ENCODE measurements around the gene ITPK1. TPM values are rescaled to one million over a fixed set of nuclear protein-coding genes. Genes with fewer than 3 reads are reported as not detected.

Gene ITPK1
- total and polyA plus RNA-seq, 2 experiments from 2014 or later: 35.9 to 101 TPM

- Mint-ChIP-seq H3K27me3 (ENCODE audit: insufficient read depth, low read depth, poor library complexity) (peaks cover 12% of the 10 kb centered on the region), H3K27ac (no peak overlapping the region), H3K9me3 (peaks cover 65% of the 10 kb centered on the region), H3K4me1 (peaks cover under 1% of the 10 kb centered on the region), H3K36me3 (ENCODE audit: low read depth) (peaks cover 78% of the 10 kb centered on the region), H3K4me3 (no peak overlapping the region)
- H2AFZ ChIP-seq: no peak overlapping the region
- H3F3A ChIP-seq (replicated peaks; ENCODE audit: low read depth): no peaks in the 10 kb centered on the region
- DNase-seq (ENCODE audit: low spot score): no peak
- H3K9me2 ChIP-seq (ENCODE audit: insufficient read depth): 0 out of 2 replicates have a peak, but pooled peaks cover 2% of the 10 kb centered on the region
- no peak overlapping the region for H3K27ac ChIP-seq (ENCODE audit: low read depth)
- H3K27me3 ChIP-seq (ENCODE audit: insufficient read depth): no peaks in the 10 kb centered on the region
- H4K20me1 ChIP-seq (replicated peaks; ENCODE audit: insufficient read depth): no peaks in the 10 kb centered on the region; the same call in 1 of the 2 replicates
- ATAC-seq: no peak
- no peak overlapping the region for H3K4me2 ChIP-seq
- H3K4me1 ChIP-seq (ENCODE audit: insufficient read depth): no peaks in the 10 kb centered on the region
- peaks cover 11% of the 10 kb centered on the region; the same call in 1 of the 2 replicates for H3K79me2 ChIP-seq (replicated peaks; ENCODE audit: insufficient read depth)
- no peak overlapping the region for H3K4me3 ChIP-seq
- H3K36me3 ChIP-seq (ENCODE audit: insufficient read depth): 0 out of 2 replicates have a peak, but pooled peaks cover 9% of the 10 kb centered on the region
- TF ChIP-seq EZH2phosphoT487 (IDR thresholded peaks at IDR 0.05; ENCODE audit: unreplicated experiment) (no peak), CTCF (conservative IDR thresholded peaks at IDR 0.05; ENCODE audit: low read depth in 2 of 2) (no peak), STAT1 (IDR thresholded peaks at IDR 0.05; ENCODE audit: unreplicated experiment) (no peak), ZNF331 (CRISPR knock-in tag; IDR thresholded peaks at IDR 0.05; ENCODE audit: low read depth) (no peak), POLR2AphosphoS5 (IDR thresholded peaks at IDR 0.05; ENCODE audit: low read depth) (no peak), EZH2 (IDR thresholded peaks at IDR 0.05; ENCODE audit: low read depth, unreplicated experiment) (no peak), NANOG (IDR thresholded peaks at IDR 0.05; ENCODE audit: borderline replicate concordance) (no peak), ZNF114 (CRISPR knock-in tag; IDR thresholded peaks at IDR 0.05) (no peak), JUNB (IDR thresholded peaks at IDR 0.05; ENCODE audit: unreplicated experiment) (no peak), CREB1 (CRISPR knock-in tag; IDR thresholded peaks at IDR 0.05; ENCODE audit: low read depth) (no peak), ZNF462 (CRISPR knock-in tag; IDR thresholded peaks at IDR 0.05) (no peak)
- TF ChIP-seq, protein P1, sequence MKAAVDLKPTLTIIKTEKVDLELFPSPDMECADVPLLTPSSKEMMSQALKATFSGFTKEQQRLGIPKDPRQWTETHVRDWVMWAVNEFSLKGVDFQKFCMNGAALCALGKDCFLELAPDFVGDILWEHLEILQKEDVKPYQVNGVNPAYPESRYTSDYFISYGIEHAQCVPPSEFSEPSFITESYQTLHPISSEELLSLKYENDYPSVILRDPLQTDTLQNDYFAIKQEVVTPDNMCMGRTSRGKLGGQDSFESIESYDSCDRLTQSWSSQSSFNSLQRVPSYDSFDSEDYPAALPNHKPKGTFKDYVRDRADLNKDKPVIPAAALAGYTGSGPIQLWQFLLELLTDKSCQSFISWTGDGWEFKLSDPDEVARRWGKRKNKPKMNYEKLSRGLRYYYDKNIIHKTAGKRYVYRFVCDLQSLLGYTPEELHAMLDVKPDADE (IDR thresholded peaks at IDR 0.05): no peak
- TF ChIP-seq, protein P2, sequence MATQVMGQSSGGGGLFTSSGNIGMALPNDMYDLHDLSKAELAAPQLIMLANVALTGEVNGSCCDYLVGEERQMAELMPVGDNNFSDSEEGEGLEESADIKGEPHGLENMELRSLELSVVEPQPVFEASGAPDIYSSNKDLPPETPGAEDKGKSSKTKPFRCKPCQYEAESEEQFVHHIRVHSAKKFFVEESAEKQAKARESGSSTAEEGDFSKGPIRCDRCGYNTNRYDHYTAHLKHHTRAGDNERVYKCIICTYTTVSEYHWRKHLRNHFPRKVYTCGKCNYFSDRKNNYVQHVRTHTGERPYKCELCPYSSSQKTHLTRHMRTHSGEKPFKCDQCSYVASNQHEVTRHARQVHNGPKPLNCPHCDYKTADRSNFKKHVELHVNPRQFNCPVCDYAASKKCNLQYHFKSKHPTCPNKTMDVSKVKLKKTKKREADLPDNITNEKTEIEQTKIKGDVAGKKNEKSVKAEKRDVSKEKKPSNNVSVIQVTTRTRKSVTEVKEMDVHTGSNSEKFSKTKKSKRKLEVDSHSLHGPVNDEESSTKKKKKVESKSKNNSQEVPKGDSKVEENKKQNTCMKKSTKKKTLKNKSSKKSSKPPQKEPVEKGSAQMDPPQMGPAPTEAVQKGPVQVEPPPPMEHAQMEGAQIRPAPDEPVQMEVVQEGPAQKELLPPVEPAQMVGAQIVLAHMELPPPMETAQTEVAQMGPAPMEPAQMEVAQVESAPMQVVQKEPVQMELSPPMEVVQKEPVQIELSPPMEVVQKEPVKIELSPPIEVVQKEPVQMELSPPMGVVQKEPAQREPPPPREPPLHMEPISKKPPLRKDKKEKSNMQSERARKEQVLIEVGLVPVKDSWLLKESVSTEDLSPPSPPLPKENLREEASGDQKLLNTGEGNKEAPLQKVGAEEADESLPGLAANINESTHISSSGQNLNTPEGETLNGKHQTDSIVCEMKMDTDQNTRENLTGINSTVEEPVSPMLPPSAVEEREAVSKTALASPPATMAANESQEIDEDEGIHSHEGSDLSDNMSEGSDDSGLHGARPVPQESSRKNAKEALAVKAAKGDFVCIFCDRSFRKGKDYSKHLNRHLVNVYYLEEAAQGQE (IDR thresholded peaks at IDR 0.05; ENCODE audit: unreplicated experiment): no peak
These were observed 137.3 kb downstream of the ITPK1 start for GRCh38 chr14:92978229-92979021.

Measured in GM23338 (cell line).